ENCODE measurements around the gene BECN2. TPM values are rescaled to one million over a fixed set of nuclear protein-coding genes. Genes with fewer than 3 reads are reported as not detected.
A peak's percentile ranks its signal among the peaks of the same experiment; 100 is the strongest.
"Not testable (repeated sequence)": the region's sequence is repeated elsewhere in the genome, so short reads cannot be mapped to it uniquely, and the experiment has no call there.

BECN2 gene
- polyA plus RNA-seq, 10 donors: 0.19 to 1.2 (median 0.48) TPM

- DNase-seq: no peak
These were observed 18.7 kb downstream of the BECN2 start for GRCh38 chr1:241976229-241976628.

- DNase-seq: no peak
These were observed 21.5 kb downstream of the BECN2 start for GRCh38 chr1:241979071-241979470.

DNA sequence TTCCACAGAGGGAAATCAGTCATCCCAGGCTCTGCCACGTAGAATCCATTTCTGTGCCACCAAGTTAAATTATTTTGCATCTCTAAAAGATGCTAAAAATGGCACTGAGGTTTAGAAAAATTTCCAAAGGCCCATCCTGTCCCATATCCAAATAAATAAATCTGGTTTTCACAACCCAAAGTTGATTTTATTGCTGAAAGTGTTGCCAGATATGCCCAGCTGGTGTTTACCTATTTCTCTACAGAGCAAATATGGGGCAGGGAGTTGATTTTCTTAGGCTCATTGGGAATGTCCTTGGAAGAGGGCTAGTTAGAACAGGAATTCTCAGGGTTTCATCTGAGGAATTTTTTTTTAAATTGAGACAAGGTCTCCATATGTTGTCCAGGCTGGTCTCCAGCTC, 22.4 kb downstream of the BECN2 start:
- DNase-seq: no peak

- DNase-seq: peak in 1 of 3 donors; percentile 54
These were observed 28.2 kb downstream of the BECN2 start for GRCh38 chr1:241985787-241986186.

GRCh38 chr1:241988389-241988930, 30.9 kb downstream of the BECN2 start:
- not testable (repeated sequence) for DNase-seq

DNA sequence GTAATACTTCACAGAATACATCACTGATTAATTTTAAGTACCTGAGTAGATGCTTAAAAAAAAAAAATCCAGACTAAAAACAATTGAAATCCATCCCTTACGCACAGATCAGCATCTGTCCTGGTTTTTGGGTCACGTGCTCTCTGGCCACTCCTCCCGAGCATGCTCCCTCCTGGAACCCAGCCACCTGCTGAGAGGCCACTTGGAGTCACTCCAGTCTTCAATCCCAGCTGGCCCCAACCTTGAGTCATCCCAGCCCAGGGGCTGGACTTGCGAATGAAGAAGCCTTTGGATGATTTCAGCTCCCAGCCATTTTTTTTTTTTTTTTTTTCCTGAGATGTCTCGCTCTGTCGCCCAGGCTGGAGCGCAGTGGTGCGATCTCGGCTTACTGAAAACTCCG, 32.5 kb downstream of the BECN2 start:
- DNase-seq: peak; percentile 91 to 96 (median 93)

DNA sequence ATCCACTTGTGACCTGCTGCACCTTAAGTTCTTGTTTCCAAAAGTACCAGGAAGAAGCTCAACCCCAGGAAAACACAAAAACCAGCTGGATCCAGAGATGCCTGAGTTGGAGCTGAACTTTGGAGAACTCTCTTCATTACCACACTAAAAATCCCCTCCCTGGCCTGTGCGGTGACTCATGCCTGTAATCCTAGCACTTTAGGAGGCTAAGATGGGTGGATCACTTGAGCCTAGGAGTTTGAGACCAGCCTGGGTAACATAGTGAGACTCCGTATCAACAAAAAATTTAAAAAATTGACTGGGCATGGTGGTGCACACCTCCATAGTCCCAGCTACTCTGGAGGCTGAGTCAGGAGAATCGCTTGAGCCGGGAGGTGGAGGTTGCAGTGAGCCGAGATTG, 35.2 kb downstream of the BECN2 start:
- DNase-seq: no peak

DNA sequence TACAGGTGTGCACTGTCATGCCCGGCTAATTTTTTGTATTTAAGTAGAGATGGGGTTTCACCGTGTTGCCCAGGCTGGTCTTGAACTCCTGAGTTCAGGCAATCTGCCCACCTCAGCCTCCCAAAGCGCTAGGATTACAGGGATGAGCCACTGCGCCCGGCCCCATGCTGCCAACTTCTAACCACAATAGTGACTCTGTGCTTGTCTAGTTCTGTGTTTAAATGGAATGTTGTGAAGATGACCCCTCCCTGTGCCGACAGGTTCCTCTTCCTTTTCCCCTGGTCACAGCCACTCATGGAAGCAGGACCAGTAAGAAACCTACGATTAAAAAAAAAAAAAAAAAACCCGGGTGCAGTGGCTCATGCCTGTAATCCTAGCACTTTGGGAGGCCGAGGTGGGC, 36.6 kb downstream of the BECN2 start:
- DNase-seq: no peak

- peak in 1 of 3 donors; percentile 59 for DNase-seq
These were observed 39.9 kb downstream of the BECN2 start for GRCh38 chr1:241997401-241997998.

- peak; percentile 80 to 93 (median 89) for DNase-seq
These were observed 40.9 kb downstream of the BECN2 start for GRCh38 chr1:241998412-241998921.

- peak in 1 of 3 donors; percentile 59 for DNase-seq
These were observed 41.5 kb downstream of the BECN2 start, which contains the start of gene MAP1LC3C for GRCh38 chr1:241999026-241999425. TSS of gene MAP1LC3C (minus strand) at chr1:241999098. CDS start at chr1:241999008, 90 bp downstream.

- DNase-seq: no peak
These were observed 42.9 kb downstream of the BECN2 start for GRCh38 chr1:242000434-242000833.

GRCh38 chr1:242002072-242002471, 44.5 kb downstream of the BECN2 start:
- DNase-seq: no peak

DNA sequence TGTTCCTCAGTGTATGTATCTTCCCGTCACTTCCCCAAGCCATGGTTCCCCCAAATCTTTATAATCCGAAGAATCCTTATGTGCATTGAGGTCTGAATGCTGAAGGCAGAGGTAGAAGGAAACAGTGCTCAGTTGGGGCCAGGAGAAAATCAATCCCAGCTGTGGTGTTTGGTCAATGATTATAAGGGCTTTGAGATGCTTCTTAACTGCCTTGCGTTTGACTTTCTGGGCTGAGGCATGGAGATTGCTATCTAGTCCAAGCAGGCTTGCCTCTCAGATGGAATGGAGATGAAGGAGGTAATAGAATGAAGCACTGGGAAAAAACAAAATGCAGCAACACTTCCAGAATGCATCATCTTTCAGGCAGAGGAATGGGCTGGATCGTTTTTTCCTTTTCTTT, 44.9 kb downstream of the BECN2 start:
- DNase-seq: peak in 2 of 3 donors; percentile 33 to 71

- DNase-seq: no peak
These were observed 47.4 kb downstream of the BECN2 start for GRCh38 chr1:242004751-242005495.

DNA sequence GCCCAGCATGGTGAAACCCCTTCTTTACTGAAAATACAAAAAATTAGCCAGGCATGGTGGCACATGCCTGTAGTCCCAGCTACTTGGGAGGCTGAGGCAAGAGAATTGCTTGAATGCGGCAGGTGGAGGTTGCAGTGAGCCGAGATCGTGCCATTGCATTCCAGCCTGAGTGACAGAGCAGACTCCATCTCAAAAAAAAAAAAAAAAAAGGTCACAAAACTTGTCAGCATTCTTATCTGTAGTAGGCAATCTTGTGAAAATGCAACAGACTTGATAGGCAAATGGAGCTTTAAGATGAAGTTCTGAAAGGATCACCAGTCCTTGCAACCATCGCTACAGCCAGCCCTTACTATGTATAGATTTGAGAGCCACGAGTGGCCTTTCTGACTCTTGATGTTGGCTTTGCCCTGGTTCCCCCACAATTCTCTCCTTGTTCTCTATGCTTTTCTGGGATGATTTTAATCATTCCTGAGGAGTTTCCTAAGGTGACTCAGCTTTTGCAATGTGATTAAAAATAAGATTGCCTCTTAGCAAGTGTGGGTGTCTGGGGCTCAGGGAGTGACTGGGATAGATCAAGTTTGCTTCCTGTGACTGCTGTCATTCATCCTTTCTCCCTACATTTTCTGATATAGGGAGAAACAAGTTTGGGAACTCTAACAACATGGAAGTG, 48.4 kb downstream of the BECN2 start:
- no peak for DNase-seq

DNA sequence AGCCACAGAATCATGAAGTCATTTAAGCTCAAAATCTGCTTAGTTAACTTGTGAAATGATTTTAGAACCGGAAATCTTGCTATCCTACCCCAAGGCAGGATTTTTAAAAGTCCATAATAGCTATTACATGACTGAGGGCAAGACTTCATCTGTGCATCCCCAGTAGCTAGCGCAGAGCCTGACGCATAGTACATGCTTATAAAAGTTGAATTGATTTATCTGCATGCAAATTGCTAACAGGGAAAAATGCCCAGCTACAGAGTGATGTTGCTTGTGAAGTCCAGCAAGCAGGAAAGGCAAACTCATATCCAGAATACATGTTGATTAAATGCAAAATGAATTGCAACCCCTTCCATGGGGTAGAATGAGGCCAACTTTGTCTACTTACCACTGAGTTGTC, 49.4 kb downstream of the BECN2 start:
- DNase-seq: no peak

Other genes starting within 250 kb of the BECN2 start
- gene EXO1, start 109.6 kb upstream of the BECN2 start, polyA plus RNA-seq (ENCODE audit: insufficient read length in 10 of 10): 10 to 100 TPM in 3 of 10 donors, 1 to 10 TPM in 7; 5.5 to 11.1 (median 7.8) TPM
- 10 to 100 TPM; 10.2 to 29.5 (median 16.3) TPM for gene MAP1LC3C, start 41.3 kb downstream of the BECN2 start, polyA plus RNA-seq (ENCODE audit: insufficient read length in 10 of 10)

Data from muscle of back (tissue), 11 donors.